ENCODE results near the gene CYS1.

- TF ChIP-seq CTCF (IDR thresholded peaks at IDR 0.05) (no peak), EP300 (IDR thresholded peaks at IDR 0.05) (no peak), POLR2A (IDR thresholded peaks at IDR 0.05) (no peak), POLR2AphosphoS5 (IDR thresholded peaks at IDR 0.05) (no peak)
Observed at GRCh38 chr2:10046931-10047330, 33.3 kb downstream of the CYS1 start.

Measured in suprapubic skin (tissue), 4 donors.